GM10248 (cell line): ENCODE results near the gene PLA2G4C.

ENCODE experiments used
- CTCF ChIA-PET: fragments of 300-600 bp; sonication (Branson Sonifier 250); formaldehyde crosslinking; extraction: SDS; loops from one replicate; lab custom pipeline; 2021; ENCODE audit warnings: antibody characterized with exemption; lab: Yijun Ruan, JAX
- POLR2A ChIA-PET: fragments of 350-650 bp; sonication (Branson Sonifier 250); formaldehyde crosslinking; extraction: SDS; loops from one replicate; lab custom pipeline; 2020; ENCODE audit warnings: antibody characterized with exemption; lab: Yijun Ruan, JAX
- DNase-seq: peaks from one replicate; pipeline ENCODE4 v3.0.0; 2012; ENCODE audit errors: extremely low spot score
- CTCF ChIP-seq: IDR thresholded peaks from 2 replicates; pipeline ENCODE4 v1.5.1; 2012; ENCODE audit warnings: mild to moderate bottlenecking, low read depth; ENCODE audit errors: extremely low read depth, missing control alignments, control extremely low read depth

Gene PLA2G4C

GRCh38 chr19:48117515-48118130 is 7.0 kb upstream of the PLA2G4C start:
- TF ChIP-seq CTCF = no peak
- CTCF ChIA-PET = interaction anchor here (1.0 to 2.6 kb wide), 4 partner anchors 9 to 40 kb away, joined by 3 to 22 read pairs (median 3); no protein-coding TSS in a partner anchor

DNA sequence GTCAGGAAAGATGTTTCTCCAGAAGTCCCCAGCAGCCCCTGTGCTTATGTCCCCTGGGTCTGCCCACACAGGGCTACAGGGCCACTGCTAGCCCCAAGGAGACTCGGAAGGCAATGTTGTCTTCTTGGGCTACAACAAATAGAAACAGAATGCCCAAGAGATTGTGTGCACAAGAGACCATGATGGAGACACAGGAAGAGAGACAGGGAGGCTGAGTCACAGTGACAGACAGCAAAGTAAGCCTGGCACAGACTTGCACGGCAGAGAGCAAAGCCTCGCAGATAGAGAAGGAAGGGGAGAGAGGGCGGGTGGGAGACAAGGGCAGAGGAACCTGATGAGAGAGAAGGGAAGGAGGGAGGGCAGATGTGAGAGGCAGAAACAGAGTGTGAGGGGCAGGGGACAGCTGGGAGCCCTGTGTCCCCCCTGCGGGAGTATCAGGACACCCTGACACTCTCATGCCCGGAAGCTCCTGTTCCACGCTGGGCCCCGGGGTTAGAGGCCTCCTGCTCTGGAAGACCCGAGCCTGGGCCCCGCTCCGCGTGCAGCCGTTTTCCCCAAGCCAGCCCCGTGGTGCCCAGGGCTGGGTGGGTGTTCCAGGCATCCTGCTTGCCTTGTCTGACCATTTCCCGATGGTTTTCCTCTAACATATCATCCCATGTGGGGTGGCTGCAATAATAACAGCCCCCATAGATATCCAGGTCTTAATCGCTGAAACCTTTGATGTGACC is 2.7 kb upstream of the PLA2G4C start:
- TF ChIP-seq CTCF = no peak
- ChIA-PET CTCF (no interaction called here), POLR2A (interaction anchor here (0.7 kb wide), 1 partner anchor 251 kb away, joined by 4 read pairs; the partner anchor contains the start of genes SYNGR4 and TMEM143)
- DNase-seq = no peak

More at GRCh38 chr19:48117515-48118130, 7.0 kb upstream of the PLA2G4C start:
- no peak for DNase-seq
- POLR2A ChIA-PET = no interaction called here

DNA sequence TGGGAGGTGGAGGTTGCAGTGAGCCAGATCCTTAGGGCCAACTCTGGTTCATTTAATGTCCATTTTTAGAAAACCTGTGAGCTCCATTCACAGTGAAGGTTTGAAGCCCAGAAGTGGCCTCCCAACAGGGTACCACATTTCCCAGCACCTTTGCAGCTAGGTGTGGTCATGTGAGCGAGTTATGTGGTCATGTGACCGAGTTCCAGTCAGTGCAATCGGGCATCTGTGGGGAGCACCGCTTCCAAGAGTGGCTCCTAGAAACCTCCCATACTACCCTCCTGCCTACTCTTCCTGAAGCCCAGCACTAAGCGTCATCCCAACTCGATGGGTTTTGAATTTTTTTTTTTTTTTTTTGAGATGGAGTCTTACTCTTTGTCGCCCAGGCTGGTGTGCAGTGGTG is 663 bp upstream of the PLA2G4C start:
- TF ChIP-seq CTCF = no peak
- ChIA-PET POLR2A (interaction anchor here (1.0 kb wide), 1 partner anchor 146 kb away, joined by 3 read pairs; no protein-coding TSS in a partner anchor), CTCF (interaction anchor here (0.7 to 7.0 kb wide), 7 partner anchors 9 to 83 kb away, joined by 3 to 88 read pairs (median 6); no protein-coding TSS in a partner anchor)
- no peak for DNase-seq

DNA sequence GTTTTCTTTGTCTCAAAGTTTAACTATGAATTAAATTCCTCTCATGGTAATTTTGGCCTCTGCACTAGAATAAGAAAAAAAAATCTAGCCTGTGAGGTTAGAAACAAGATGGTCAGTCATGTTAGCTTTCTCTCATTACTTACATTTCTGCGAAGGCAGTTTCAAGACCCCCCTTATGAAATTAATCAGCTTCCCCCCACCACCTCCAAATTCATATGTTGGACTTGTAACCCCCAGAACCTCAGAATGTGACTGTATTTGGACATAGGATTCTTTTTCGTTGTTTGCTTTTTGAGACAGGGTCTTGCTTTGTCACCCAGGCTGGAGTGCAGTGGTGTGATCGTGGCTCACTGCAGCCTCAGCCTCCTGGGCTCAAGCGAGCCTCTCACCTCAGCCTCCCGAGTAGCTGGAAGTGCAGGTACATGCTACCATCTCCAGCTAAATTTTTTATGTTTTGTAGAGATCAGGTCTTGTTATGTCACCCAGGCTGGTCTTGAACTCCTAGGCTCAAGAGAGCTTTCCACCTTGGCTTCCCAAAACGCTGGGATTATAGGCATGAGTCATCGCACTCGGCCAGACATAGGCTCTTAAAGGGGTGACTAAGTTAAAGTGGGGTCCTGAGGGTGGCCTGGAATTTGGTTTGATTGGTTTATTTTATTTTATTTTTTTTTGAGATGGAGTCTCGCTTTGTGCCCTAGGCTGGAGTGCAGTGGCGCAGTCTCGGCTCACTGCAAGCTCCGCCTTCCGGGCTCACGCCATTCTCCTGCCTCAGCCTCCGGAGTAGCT is 1.4 kb downstream of the PLA2G4C start:
- CTCF ChIA-PET = interaction anchor here (1.1 to 7.0 kb wide), 14 partner anchors 8 to 217 kb away, joined by 3 to 88 read pairs (median 5); no protein-coding TSS in a partner anchor
- TF ChIP-seq CTCF = no peak
- POLR2A ChIA-PET = interaction anchor here (0.6 kb wide), 1 partner anchor 260 kb away, joined by 3 read pairs; no protein-coding TSS in a partner anchor
- DNase-seq = no peak

DNA sequence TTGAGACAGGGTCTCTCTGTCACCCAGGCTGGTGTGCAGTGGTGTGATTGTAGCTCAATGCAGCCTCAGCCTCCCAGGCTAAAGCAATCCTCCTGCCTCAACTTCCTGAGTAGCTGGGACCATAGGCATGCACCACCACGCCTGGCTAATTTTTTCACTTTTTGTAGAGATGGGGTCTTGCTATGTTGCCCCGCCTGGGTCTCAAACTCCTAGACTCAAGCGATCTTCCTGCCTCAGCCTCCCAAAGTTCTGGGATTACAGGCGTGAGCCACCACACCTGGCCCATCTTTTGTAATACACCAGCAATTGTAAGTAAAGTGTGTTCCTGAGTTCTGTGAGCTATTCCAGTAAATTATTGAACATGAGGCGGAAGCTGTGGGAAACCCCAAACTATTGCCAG is 6.7 kb downstream of the PLA2G4C start:
- ChIA-PET CTCF (interaction anchor here (0.7 to 1.8 kb wide), 5 partner anchors 13 to 140 kb away, joined by 3 to 7 read pairs (median 4); no protein-coding TSS in a partner anchor), POLR2A (interaction anchor here (0.5 kb wide), 1 partner anchor 389 kb away, joined by 4 read pairs; no protein-coding TSS in a partner anchor)
- no peak for TF ChIP-seq CTCF
- DNase-seq = no peak
